ENCODE data around the gene CLRN3.

CLRN3 gene

DNA sequence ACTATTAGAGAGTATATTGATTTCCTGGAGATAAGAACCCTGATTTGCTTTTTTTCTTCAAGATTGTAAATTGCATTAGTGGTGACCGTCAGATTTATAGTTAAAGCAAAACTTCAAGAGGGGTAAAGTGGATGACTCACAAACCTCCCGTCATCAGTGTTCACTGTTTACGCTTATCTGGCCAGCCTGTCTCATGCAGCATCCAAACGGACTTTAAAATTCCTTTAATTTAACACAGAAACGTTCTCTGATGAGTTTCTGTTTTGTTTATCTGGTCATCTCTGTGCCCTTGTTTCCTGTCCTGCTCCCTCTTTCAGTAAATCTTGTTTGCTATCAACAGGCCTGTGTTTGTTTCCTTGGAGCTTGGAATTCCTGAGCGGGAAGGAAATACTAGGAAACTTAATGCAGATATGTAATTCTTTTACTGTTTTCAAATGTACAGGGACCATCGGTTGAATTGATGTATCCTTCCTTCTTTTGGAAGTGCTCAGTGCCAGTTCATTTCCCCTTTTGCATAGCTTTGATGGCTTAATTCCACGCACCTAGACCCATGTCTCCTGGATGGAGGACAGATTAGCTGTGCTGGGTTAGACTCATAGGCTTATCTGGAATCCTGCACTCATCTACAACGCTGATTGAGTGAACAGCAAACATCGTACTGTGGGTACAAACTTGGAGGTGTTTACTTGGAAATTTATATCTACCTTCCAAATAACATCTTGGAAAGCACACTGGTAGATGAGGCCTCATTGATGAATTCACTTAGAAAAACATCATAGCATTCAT, 35.5 kb upstream of the CLRN3 start:
- no peaks in the 10 kb centered on the region for H3K9me2 ChIP-seq (replicated peaks; ENCODE audit: low read depth, low read length)
- no peaks in the 10 kb centered on the region for H3K27me3 ChIP-seq (ENCODE audit: insufficient read depth, low read length, poor library complexity, severe bottlenecking)
- H3K4me3 ChIP-seq (ENCODE audit: low read length, poor library complexity, severe bottlenecking) = no peak overlapping the region
- no peak overlapping the region for H2AFZ ChIP-seq (ENCODE audit: low read length)
- no peaks in the 10 kb centered on the region for H4K20me1 ChIP-seq (ENCODE audit: insufficient read depth, low read length, poor library complexity, severe bottlenecking)
- no peaks in the 10 kb centered on the region for H3K36me3 ChIP-seq (ENCODE audit: insufficient read depth, low read length)
- no peak overlapping the region for H3K9ac ChIP-seq (ENCODE audit: low read depth, low read length, poor library complexity, severe bottlenecking)
- no peak for TF ChIP-seq EZH2phosphoT487 (IDR thresholded peaks at IDR 0.05; ENCODE audit: borderline replicate concordance)
- TF ChIP-seq, protein P1, sequence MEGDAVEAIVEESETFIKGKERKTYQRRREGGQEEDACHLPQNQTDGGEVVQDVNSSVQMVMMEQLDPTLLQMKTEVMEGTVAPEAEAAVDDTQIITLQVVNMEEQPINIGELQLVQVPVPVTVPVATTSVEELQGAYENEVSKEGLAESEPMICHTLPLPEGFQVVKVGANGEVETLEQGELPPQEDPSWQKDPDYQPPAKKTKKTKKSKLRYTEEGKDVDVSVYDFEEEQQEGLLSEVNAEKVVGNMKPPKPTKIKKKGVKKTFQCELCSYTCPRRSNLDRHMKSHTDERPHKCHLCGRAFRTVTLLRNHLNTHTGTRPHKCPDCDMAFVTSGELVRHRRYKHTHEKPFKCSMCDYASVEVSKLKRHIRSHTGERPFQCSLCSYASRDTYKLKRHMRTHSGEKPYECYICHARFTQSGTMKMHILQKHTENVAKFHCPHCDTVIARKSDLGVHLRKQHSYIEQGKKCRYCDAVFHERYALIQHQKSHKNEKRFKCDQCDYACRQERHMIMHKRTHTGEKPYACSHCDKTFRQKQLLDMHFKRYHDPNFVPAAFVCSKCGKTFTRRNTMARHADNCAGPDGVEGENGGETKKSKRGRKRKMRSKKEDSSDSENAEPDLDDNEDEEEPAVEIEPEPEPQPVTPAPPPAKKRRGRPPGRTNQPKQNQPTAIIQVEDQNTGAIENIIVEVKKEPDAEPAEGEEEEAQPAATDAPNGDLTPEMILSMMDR (conservative IDR thresholded peaks at IDR 0.05; ENCODE audit: low read length) = no peak
- H3K9me3 ChIP-seq (ENCODE audit: insufficient read depth, low read depth, low read length) = no peaks in the 10 kb centered on the region
- no peak overlapping the region for H3K4me2 ChIP-seq (ENCODE audit: low read depth, low read length, poor library complexity, severe bottlenecking)
- H3K4me1 ChIP-seq (ENCODE audit: insufficient read depth, low read length, poor library complexity, severe bottlenecking) = peaks cover 10% of the 10 kb centered on the region
- no peaks in the 10 kb centered on the region for H3F3A ChIP-seq (ENCODE audit: low read depth)
- H3K79me2 ChIP-seq (ENCODE audit: insufficient read depth, low read length) = no peaks in the 10 kb centered on the region

DNA sequence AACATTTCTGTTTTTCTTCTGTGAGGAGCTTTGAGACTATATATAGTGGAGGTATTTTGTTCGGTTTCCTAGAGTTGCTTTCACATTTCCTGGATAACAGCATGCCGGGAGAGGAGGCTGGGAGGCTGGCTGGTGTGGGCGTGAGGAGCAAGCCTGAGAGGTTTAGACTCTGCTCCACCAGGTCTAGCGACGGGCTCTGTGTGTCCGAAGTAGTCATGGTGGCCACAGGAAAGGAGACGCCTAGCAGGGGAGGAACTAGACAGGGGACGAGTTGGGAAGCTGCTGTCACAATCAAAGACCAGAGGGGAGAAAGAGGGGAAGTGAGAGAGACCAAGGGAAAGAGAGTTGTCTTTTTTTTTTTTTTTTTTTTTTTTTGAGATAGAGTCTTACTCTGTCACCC, 33.7 kb upstream of the CLRN3 start:
- no peak overlapping the region for H3K4me2 ChIP-seq (ENCODE audit: low read depth, low read length, poor library complexity, severe bottlenecking)

DNA sequence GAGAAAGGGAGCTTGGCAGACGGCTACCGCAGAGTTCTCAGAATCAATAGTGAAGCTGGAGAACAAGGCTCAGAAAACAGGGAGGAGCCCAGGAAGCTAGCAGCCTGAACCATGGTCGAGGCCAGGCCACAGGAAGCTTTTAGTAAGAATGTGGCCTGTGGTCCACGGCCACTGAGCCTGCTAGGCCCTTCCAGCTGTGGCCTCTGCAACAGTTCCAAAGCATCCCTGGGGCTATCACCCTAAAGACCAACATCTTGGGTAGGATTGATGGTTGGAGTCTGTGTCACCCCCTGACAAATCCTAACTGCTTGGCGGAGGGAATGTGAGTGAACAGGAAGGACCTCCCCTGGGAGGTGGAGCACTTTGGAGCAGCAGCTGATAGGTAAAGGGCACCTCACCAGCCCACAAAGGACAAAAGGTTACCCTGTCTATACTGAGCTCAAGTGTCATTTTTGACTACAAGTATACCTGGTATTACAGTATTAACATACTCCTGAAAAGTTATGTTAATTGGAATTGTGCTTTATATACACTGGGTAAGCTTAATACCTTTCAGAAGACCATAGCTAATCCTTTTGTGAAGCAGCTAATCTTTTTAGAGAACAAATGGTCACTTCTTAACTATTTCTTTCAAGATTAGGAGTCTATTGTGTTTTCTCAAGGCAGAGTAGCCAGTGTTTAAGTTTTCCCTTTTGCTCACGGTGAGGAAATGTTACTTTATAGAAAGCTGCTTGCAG, 32.9 kb upstream of the CLRN3 start:
- Histone ChIP-seq H3F3A (ENCODE audit: low read depth) (no peaks in the 10 kb centered on the region), H3K9me2 (replicated peaks; ENCODE audit: low read depth, low read length) (no peaks in the 10 kb centered on the region), H4K20me1 (ENCODE audit: insufficient read depth, low read length, poor library complexity, severe bottlenecking) (no peaks in the 10 kb centered on the region), H3K27me3 (ENCODE audit: insufficient read depth, low read length, poor library complexity, severe bottlenecking) (no peaks in the 10 kb centered on the region), H3K36me3 (ENCODE audit: insufficient read depth, low read length) (no peaks in the 10 kb centered on the region), H2AFZ (ENCODE audit: low read length) (no peak overlapping the region), H3K79me2 (ENCODE audit: insufficient read depth, low read length) (no peaks in the 10 kb centered on the region), H3K9me3 (ENCODE audit: insufficient read depth, low read depth, low read length) (no peaks in the 10 kb centered on the region), H3K9ac (ENCODE audit: low read depth, low read length, poor library complexity, severe bottlenecking) (no peak overlapping the region), H3K4me2 (ENCODE audit: low read depth, low read length, poor library complexity, severe bottlenecking) (peak overlapping the region; percentile 29), H3K4me3 (ENCODE audit: low read length, poor library complexity, severe bottlenecking) (no peak overlapping the region), H3K4me1 (ENCODE audit: insufficient read depth, low read length, poor library complexity, severe bottlenecking) (peaks cover 20% of the 10 kb centered on the region)
- TF ChIP-seq EZH2phosphoT487 (IDR thresholded peaks at IDR 0.05; ENCODE audit: borderline replicate concordance) = no peak
- TF ChIP-seq, protein P1 (conservative IDR thresholded peaks at IDR 0.05; ENCODE audit: low read length) = no peak

More for the DNA sequence above, 33.7 kb upstream of the CLRN3 start:
- Histone ChIP-seq H3K27me3 (ENCODE audit: insufficient read depth, low read length, poor library complexity, severe bottlenecking) (no peaks in the 10 kb centered on the region), H3K79me2 (ENCODE audit: insufficient read depth, low read length) (no peaks in the 10 kb centered on the region), H3K9me3 (ENCODE audit: insufficient read depth, low read depth, low read length) (no peaks in the 10 kb centered on the region), H3K4me3 (ENCODE audit: low read length, poor library complexity, severe bottlenecking) (no peak overlapping the region), H3K4me1 (ENCODE audit: insufficient read depth, low read length, poor library complexity, severe bottlenecking) (peaks cover 13% of the 10 kb centered on the region), H3K9ac (ENCODE audit: low read depth, low read length, poor library complexity, severe bottlenecking) (no peak overlapping the region), H3F3A (ENCODE audit: low read depth) (no peaks in the 10 kb centered on the region), H3K9me2 (replicated peaks; ENCODE audit: low read depth, low read length) (no peaks in the 10 kb centered on the region), H2AFZ (ENCODE audit: low read length) (no peak overlapping the region), H4K20me1 (ENCODE audit: insufficient read depth, low read length, poor library complexity, severe bottlenecking) (no peaks in the 10 kb centered on the region), H3K36me3 (ENCODE audit: insufficient read depth, low read length) (no peaks in the 10 kb centered on the region)
- TF ChIP-seq EZH2phosphoT487 (IDR thresholded peaks at IDR 0.05; ENCODE audit: borderline replicate concordance) = no peak
- TF ChIP-seq, protein P1 (conservative IDR thresholded peaks at IDR 0.05; ENCODE audit: low read length) = no peak

All from Loucy (cell line).